SKM-1 treated with dmso at 0.1 percent for 144 hours (cell line): ENCODE measurements around the gene VPS29.
"Not testable (repeated sequence)": the region's sequence is repeated elsewhere in the genome, so short reads cannot be mapped to it uniquely, and the experiment has no call there.

ENCODE experiments used
- DNase-seq: peaks from one replicate; lab custom pipeline; 2025; ENCODE audit not compliant: unreplicated experiment; lab: John Stamatoyannopoulos, UW

The VPS29 gene

DNA sequence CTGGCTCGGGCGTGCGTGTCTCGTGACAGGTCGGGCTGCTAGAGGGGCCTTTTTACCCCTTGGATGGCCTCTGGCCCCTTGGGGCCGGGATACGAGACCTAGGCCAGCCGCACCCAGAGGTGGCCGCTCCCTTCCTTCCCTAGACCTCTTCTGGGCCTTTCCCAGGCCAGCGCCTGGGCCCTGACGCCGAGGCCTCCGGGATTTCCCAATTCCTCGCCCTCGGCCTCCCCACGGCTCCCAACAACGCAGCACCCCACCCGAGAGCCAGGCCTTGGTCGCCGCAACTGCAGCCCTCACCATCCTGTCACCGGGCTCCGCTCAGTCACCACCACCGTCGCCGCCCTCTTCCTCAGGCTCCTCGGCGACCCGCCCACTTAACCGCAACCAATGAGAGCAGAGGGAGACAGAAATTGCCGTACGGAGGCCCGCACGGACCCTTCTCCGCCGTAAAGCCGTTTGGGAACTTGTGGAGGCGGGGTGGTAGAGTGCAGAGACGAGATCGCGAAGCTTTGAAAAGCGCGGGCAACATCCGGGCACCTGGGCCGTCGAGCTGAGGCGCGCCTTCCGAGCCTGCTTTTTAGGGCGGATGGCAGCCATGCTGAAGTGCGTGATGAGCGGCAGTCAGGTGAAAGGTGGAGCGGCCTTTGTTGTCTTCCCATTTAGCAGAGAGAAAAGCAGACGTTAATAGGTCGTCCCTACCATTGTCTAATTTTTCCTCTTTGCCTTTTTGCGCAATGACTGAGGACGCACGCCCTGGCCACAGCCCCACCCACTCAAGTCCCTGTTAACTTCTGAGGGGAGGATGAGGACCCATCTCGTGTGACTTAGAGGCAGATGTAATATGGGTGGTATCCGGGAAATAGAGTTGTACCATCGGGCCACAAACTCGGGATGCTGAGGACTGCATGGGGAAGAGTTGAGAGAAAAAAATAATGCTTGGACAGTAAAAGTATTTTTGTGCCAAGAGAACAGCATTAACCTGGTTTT lies at the start of gene VPS29, which contains the start of gene RAD9B:
Gene VPS29 (minus strand): TSS at position 360 of the 987 bp plus-strand sequence. CDS start 60 bp downstream, at position 300.
Gene RAD9B (plus strand): TSS at position 580 of the 987 bp plus-strand sequence. CDS start 7 bp downstream, at position 587.
- peak; percentile 91 for DNase-seq

DNA sequence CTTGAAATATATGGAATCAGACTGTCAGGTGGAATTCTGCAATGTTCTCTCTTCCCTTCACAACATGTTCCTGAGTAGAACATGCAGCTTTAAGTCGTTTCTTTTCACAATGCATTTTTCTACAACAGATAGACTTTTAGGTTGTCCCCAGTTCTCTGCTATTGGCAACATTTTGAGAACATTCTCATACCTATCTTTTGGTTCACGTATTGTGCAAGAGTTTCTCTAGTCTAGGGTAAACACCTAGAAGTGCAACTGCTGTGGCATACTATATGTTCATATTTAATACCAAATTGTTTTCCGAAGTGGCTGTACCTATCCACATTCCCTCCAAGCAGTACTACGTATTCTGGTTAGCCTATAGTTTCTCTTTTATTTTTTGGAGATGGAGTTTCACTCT lies 49.1 kb upstream of the VPS29 start:
- DNase-seq: no peak

DNA sequence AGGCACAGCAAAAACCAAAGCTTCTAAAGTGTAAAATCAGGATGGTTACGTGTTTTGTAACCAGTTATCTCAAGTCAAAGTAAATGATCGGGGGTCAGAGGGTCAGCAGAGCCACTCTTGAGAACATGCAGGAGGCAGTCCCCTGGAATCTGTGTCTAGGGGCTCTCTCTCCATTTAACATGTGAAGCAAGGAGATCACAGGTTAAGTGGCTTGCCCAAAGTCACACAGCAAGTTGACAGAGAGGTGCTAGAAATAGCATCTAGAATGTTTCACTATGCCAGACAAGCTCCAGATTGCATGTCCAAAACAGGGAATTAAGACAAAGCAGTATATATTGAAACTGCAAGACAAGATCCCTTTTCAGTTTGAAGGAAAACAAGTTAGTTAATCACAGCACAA lies 47.8 kb upstream of the VPS29 start:
- DNase-seq: no peak

DNA sequence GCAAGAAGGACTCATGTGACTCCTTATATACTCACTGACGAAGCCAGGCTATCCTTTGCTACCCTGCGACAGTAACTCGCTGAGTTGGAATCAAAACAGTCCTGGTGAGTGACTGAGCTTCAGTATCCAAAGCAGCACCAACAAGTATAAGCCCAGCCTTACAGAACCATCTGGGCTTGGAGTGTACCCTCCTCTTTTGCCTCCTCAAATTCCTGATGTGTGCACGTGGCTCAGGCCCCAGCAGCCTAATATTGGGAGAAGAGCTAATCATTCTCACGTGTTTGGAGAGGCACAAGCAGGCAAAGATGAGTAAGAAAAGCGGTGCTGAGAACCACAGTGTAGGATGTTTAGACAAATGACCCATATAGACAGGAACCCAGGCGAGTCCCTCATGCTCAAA lies 46.8 kb upstream of the VPS29 start:
- DNase-seq: no peak

DNA sequence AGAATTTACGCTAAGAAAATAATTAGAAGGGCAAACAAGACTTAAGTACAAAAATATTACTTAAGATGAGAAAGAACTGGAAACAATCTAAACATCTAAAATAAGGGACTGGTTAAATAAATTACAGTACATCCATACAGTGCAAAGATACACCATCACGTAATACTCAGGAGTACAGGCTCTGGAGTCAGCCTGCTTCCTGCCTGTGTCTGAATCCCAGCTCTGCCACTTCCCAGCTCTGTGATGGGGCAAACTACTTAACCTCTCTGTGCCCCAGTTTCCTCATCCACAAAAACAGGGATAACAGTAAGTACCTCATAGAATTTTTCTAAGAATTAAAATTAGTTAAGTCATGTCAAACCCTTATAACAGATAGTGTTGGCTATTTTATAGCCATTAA lies 45.2 kb upstream of the VPS29 start:
- DNase-seq: no peak

DNA sequence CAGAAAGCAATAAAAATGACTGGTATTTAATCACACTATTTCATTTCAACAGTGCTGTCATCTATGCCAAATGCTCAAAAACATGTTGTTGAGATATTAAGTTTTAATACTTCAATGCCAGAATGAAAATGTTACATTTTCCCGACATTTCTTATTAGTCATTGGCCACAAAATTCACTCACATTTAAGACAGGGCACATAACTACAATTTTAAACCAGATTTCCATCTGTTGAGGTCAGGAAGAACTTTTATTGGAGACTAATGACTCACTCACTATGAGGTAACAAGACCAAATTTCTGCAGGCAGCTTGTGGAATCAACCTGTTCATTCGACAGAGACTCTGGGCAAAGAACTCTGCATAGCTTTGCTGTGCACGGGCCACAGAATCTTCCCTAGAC lies 44.4 kb upstream of the VPS29 start:
- DNase-seq: no peak

DNA sequence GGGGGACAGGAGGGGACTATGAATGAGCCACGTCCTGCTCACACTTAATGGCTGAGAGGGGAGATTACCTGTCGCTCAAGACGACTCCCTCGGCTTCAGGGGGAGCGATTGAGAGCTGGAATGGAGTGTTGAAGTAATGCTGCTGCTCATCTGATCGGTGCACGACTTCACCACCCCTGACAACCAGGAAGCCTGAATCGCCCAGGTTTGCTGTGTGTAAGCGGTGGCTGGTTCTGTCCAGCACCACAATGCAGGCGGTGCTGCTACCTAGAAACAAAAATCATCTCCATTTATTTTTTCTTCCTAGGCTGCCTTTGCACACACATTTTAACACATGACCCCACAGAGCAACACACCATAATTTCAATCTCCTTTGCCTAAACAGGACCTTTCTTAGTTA lies 43.9 kb upstream of the VPS29 start:
- DNase-seq: no peak

DNA sequence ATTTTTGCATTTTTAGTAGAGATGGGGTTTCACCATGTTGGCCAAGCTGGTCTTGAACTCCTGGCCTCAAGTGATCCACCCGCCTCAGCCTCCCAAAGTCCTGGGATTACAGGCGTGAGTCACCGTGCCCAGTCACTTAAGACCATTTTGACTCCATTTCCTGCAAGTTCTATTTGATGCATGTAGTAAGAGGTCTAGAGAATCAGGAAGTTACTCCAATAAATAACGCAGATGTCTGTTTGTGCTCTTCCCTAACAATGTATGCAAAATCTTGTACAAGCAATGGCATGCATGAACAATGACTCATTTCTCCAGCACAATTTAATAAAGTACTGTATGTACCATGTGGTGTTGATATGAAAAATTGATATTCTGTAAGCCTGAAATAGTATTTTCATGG lies 43.3 kb upstream of the VPS29 start:
- DNase-seq: not testable (repeated sequence)

DNA sequence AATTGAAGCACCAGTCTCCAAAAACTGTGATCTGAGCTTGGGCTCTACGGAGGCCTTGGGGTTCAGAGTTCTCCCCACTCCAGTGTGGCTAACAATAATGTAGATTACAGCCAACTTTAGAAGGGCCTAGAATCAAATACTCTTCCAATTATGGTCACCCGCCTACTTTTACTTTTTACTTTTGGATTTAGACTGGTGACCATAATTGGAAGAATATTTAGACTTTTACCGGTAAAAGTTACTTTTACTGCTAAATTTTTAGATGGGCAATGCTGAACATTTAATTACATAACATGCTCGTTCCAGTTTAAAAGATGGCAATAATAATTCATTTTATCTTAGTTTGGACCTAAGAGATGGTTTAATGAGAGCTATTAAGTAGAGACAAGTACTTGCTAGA lies 42.1 kb upstream of the VPS29 start:
- no peak for DNase-seq

DNA sequence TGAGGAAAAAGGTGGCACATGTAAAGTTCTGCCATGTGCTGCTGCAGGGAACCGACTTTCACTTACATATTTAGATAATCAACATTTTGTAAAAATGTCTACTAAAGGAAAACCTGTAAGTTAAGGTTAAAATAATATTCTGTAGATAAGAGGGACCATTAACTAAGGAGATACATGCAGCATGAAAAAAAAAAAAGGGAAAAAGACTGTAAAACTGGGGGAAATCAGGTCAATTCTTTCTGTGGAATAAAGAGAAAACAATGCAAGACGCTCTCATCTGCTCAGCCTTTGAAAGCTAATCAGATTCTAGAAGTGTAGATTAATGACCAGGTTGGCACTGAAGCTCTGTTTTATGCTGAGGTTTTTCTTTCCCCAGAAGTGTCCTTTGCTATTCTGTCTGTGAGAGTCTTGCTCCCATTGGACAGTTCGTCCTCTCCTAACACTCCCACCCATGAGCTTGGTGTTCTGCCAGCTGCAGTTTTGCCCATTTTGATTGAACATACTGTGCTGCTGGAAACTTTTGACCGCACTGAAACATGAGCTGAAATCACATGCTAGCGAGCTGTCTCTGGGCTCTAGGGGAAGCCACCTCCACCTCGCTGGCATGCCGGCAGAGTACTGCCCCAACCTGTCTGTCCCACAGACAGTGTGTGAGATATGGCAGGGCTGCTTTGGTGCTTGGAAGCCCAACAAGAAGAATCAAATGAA lies 41.5 kb upstream of the VPS29 start:
- DNase-seq: no peak

DNA sequence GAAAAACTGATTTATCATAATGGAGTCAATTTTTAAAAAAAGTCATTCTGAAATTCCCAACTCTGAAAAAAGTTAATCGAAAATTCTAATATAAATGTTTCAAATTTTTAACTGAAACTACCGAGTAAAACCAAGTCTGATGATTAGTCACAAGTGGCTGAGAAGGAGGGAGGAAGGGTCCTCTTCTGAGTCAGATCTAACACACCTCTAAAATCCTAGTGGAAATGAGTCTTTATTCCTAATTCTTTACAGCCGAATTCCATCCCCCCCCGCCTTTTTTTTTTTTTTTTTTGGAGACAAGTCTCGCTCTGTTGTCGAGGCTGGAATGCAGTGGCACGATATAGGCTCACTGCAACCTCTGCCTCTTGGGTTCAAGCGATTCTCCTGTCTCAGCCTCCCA lies 38.1 kb upstream of the VPS29 start:
- no peak for DNase-seq

DNA sequence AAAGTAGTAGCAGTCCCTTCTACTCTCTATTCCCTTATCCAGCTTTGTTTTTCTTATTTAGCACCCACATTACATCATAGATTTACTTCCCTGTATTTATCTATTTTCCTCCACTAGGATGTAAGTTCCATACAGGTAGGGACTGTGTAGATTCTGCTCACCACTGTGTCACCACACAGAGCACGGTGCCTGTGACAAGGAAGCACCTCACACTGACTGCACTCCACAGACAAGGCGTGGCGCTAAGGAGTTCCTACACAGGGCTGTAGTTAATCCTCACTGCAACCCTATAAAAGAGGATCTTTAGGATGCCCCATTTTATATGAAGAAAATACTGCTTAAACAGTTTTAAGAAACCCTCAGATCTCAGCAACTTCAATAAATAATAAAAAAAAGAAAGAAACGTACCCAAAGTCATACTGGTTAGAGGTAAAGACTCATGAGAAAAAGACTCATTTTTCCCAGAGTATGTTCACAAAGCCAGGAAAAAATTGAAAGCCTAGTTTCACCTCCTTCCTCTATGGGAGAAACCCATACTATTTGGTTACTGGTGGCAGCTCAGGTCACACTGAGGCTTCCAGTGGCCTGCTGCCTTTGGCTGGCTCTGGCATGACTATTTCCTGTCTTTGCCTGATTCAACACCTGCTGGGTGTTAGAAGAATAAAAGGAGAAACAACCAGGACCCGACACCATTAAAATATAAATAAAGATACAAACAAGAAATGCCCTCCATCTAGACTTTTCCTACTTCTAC lies 37.1 kb upstream of the VPS29 start:
- DNase-seq: no peak

DNA sequence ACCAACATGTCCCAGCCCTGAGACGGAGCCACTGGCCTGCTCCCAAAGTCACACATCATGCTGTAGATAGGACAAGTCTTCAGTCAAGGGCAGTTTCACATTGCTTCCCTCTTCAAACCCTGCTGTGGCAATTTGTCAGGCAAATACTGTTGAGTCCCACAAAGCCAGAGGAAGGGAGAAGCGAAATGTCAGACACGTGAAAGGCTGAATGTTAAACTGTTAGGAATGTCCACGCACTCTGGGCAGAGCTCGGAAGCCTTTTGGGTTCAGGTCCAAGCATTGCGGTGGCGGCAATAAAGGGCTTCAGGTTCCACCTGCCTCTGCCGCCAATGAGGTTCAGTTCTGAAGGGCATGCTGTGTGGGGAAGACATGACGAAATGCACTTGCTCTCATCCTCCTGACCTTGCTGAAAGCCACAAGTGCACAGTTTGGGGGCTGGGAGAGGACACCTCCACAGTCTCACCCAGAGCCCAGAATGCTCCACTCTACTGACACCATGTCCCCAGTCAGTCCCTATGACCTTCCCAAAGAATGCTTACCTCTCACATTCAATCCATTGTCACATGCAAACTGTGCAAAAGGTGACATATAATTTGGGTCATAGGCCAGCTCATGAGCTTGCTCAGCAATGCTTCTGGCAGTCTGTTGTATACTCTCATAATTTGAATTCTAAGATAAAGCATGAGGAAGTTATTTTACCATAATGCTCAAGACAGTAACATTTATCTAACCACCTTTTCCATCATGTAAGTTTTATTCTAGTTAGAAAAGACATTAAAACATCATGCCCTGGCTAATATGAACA lies 35.9 kb upstream of the VPS29 start:
- DNase-seq: peak; percentile 30

DNA sequence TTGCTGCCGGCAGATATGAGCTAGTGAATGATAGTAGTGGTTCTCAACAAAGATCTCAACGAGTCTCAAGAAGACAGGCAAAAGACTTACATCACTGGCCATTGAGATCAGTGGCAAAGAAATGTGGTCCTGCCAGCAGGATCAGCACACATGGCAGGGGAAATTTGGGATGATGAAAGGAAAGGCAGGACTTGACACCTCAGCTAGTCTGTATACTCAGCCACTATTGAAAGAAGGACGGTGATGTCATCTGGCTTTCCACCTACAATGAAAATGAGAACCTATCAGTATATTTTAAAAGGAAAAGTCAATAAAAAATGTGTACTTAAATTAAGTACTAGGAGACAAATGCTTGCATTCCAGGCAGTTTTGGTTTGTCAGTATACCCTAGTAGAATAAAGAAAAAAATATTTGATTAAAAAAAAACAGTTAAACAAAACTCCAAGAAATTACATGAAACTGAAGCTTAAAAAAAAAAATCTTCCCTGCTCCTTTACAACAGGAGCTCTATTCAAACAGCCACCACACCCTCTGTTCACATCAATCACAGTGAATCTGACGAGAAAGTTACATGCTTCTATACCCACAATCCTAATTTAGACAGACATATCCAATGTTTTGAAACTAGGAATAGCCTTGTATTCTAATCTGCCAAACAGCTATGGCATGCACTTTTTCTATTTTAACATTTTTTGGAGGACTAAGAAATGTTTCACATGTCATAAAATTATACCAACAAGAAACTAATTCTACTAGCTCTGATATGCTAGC lies 35.1 kb upstream of the VPS29 start:
- no peak for DNase-seq

DNA sequence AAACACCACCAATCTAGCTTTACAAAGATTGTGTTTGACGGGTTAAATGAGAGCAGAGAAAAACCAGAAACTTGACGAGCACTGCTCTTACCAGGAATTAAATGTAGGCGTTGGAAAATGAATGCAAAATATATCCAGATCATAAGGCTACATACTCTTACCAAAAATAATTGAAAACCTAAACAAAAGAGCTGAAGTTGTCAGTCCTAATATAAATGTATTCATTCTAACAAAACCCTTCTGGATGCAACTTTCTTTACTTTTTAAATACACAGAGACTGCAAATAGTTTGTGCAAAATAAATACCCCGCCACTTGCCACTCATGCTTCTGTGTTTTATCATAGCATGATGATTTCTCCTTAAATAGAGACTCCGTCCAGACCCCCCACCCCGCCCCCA lies 32.9 kb upstream of the VPS29 start:
- no peak for DNase-seq

DNA sequence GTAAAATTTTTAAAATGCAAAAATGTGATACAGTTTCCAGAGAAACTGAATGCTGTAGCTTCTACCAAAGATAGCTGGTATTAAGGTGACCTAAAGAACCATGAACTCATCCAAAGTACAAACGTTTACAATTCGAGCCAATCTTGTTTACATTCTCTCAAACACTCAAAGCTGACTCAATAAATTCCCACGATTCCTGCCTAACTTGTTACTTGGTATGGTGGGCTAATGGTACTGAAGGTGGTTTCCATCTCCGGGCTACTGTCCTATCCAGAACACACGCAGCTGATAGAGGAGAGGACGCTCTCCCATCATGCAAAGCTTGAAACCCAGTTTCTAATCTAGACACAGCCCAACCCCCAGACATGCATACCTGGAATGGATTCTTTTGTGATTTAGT lies 31.7 kb upstream of the VPS29 start:
- DNase-seq: no peak

DNA sequence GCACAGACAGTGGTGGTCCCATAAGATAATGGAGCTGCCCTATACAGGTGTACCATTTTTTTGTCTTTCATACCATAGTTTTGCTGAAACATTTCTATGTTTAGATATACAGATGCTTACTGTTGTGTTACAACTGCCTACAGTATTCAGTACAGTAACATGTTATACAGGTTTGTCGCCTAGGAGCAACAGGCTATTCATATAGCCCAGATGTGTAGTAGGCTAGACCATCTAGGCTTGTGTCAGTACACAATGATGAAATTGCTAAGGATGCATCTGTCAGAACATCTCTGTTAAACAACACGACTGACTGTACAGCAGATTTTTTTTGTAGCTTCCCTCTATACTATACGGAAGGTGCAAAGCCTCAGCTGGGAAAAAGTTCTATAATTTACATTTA lies 30.7 kb upstream of the VPS29 start:
- no peak for DNase-seq

DNA sequence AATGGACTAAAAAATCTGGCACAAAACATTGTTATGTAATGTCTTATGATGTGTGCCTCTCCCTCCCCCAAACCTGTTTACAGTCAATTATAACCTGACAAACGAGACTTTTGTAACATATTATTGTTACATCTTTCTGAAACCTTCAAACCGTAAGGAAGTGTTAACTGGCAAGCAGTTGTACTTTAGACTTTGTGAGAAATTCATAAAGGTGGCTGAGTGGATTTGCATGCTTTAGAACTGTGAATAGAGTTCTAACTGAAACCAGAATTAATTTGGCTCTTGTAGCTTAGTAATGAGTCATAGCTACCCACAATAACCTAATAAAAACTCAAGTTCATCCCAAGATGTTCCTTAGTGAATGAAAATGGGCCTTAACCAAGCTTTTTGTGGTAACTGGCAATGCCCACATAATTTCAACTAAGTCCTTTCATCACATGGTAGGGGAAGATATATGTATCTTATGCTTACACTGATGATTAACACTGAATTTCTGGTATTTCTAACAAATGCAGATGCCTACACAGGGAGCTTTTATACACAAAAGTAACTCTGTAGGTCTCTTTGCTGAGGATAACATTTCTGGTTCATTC lies 29.9 kb upstream of the VPS29 start:
- no peak for DNase-seq

DNA sequence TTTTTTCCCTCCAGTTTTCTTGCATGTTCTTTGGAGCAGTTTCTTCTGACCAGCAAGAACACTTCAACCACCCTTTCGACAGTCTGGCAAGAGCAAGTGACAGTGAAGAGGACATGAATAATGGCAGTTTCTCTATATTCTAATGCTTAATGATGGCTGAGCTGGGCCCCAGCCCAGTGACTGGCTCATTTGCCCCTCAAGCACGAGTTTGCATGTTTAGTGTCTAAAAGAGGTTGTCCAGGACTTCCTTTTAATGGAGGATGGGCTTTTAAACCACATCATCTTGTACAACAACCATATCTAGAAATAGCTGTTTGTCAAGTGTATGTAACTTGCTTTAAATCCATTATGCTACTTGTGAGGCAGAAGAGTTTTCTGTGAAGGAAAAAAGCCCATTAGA lies 28.6 kb upstream of the VPS29 start:
- DNase-seq: no peak
